ENCODE measurements around the gene SNX8. TPM values are rescaled to one million over a fixed set of nuclear protein-coding genes. Genes with fewer than 3 reads are reported as not detected.

SNX8 gene
- 6.3 and 7.1 TPM in 2 replicates for total RNA-seq
- polyA plus RNA-seq: 12.8 and 26.2 TPM in 2 replicates

- H3K36me3 ChIP-seq: no peaks in the 10 kb centered on the region
- H3K9me3 ChIP-seq (ENCODE audit: low read depth): no peaks in the 10 kb centered on the region
- H3K27ac ChIP-seq: no peak within 1 kb of the TSS
- H3K4me1 ChIP-seq (ENCODE audit: low read depth): no peaks in the 10 kb centered on the region
- no peak for TF ChIP-seq CTCF (IDR thresholded peaks at IDR 0.05; ENCODE audit: low read depth, low read length)
- no peaks in the 10 kb centered on the region for H3K27me3 ChIP-seq
- peak within 1 kb of the TSS; percentile 55 for H3K4me3 ChIP-seq
- peak; percentile 92 to 94 for DNase-seq (ENCODE audit: low read depth in 1 of 2, low spot score in 1 of 2)
These were observed at the start of gene SNX8 for GRCh38 chr7:2314209-2314955. SNX8 (minus strand) TSS chr7:2314441; CDS start chr7:2314421, 20 bp downstream.

- DNase-seq (ENCODE audit: low read depth in 1 of 2, low spot score in 1 of 2): no peak
- Histone ChIP-seq H3K9me3 (ENCODE audit: low read depth) (no peaks in the 10 kb centered on the region), H3K27ac (no peak overlapping the region), H3K27me3 (no peaks in the 10 kb centered on the region), H3K4me3 (no peak overlapping the region), H3K4me1 (ENCODE audit: low read depth) (peaks cover 11% of the 10 kb centered on the region), H3K36me3 (peaks cover 65% of the 10 kb centered on the region)
- TF ChIP-seq CTCF (IDR thresholded peaks at IDR 0.05; ENCODE audit: low read depth, low read length): no peak
These were observed 48.3 kb upstream of the SNX8 start for GRCh38 chr7:2362385-2363088.

GRCh38 chr7:2360796-2361195, 46.6 kb upstream of the SNX8 start:
- DNase-seq (ENCODE audit: low read depth in 1 of 2, low spot score in 1 of 2): peak in 1 of 2 donors; percentile 86
- Histone ChIP-seq H3K36me3 (peaks cover 49% of the 10 kb centered on the region), H3K27ac (no peak overlapping the region), H3K27me3 (no peaks in the 10 kb centered on the region), H3K4me3 (no peak overlapping the region), H3K9me3 (ENCODE audit: low read depth) (no peaks in the 10 kb centered on the region), H3K4me1 (ENCODE audit: low read depth) (peaks cover 13% of the 10 kb centered on the region)
- no peak for TF ChIP-seq CTCF (IDR thresholded peaks at IDR 0.05; ENCODE audit: low read depth, low read length)

GRCh38 chr7:2359610-2360009, 45.4 kb upstream of the SNX8 start:
- Histone ChIP-seq H3K27me3 (no peaks in the 10 kb centered on the region), H3K9me3 (ENCODE audit: low read depth) (no peaks in the 10 kb centered on the region), H3K36me3 (peaks cover 40% of the 10 kb centered on the region), H3K27ac (no peak overlapping the region), H3K4me3 (no peak overlapping the region), H3K4me1 (ENCODE audit: low read depth) (peaks cover 14% of the 10 kb centered on the region)
- TF ChIP-seq CTCF (IDR thresholded peaks at IDR 0.05; ENCODE audit: low read depth, low read length): no peak
- no peak for DNase-seq (ENCODE audit: low read depth in 1 of 2, low spot score in 1 of 2)

- no peak for TF ChIP-seq CTCF (IDR thresholded peaks at IDR 0.05; ENCODE audit: low read depth, low read length)
- Histone ChIP-seq H3K9me3 (ENCODE audit: low read depth) (no peaks in the 10 kb centered on the region), H3K27ac (peak overlapping the region; percentile 14), H3K4me1 (ENCODE audit: low read depth) (peaks cover 14% of the 10 kb centered on the region), H3K4me3 (no peak overlapping the region), H3K27me3 (no peaks in the 10 kb centered on the region), H3K36me3 (peaks cover 35% of the 10 kb centered on the region)
- no peak for DNase-seq (ENCODE audit: low read depth in 1 of 2, low spot score in 1 of 2)
These were observed 44.8 kb upstream of the SNX8 start for GRCh38 chr7:2358968-2359527.

Data from cardiac muscle cell (in vitro differentiated cells and primary cell).